Adipose tissue (tissue), 3 donors: ENCODE data around the gene POC1A. TPM values are rescaled to one million over a fixed set of nuclear protein-coding genes. Genes with fewer than 3 reads are reported as not detected.

Source experiments
- H3K27ac ChIP-seq: one replicate; pipeline ENCODE4 v1.5.1; 2013; ENCODE audit warnings: low read depth, low read length
- WGBS, 3 donors: extraction: QIAGEN DNeasy Blood & Tissue Kit; methylation state at CpG; one replicate each; pipeline ENCODE4 v1.1.7; 2013; 5-methylcytosine and 5-hydroxymethylcytosine counted together
- polyA plus RNA-seq, 3 donors: library from polyadenylated mRNA; stranded (reverse); fragments of 200-250 nt; gene quantifications; one replicate each; pipeline ENCODE4 v1.2.3, GENCODE V29; 2013
- donor health status: healthy with polysubstance abuse.
- donor health status: Bipolar disorder and iron deficiency.
- donor health status: healthy.

The POC1A gene
- polyA plus RNA-seq, 3 donors, result 0.74 to 2.6 (median 0.90) TPM

DNA sequence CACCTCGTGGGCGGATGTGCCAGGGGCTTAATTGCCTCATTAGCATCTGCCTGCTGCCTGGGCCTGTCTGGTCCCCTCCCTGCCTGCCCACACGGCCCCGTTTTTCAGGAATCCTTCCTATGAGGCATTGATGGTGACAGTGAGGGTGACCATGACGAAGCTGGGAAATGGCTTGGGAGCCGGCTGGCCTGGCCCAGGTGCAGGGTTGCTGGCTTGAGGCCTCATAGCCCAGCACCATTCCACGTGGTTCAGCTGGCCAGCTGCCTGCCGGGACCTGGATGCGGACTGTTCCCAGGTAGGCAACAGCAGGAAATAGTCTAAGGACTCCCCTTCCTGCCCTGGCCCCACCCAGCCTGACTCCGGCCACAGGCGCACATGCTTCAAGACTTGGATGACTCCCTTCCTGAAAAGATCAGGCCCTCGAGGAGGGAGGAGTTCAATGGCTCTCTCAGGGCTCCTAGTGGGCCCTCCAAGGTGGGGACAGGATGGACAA is 88.9 kb downstream of the POC1A start:
- no peak overlapping the region for H3K27ac ChIP-seq

DNA sequence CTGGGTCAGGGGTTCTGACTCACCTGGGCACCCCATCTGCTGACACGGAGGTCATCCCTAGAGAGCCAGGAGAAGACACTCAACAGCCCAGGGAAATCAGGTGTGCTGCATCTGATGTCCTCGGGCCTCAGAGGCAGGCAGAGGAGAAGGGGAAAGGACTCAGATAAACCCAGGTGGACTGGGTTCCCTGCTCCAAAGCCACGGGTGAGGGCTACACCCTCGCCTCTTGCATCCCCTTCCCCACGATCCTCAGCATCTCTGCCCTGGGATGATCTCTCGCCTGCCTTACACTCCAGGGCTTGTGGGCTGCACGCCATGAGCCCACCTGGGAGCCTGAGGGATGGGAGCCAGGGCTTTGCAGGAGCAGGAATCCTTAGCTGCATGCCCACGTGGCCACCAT is 89.7 kb downstream of the POC1A start:
- 89 to 94% (median 90%) methylated on average over 8 of the region's 8 CpGs for WGBS, 3 donors
- no peak overlapping the region for H3K27ac ChIP-seq

More for the DNA sequence above, 88.9 kb downstream of the POC1A start:
- 53 to 67% (median 61%) methylated on average over 12 of the region's 12 CpGs for WGBS, 3 donors

DNA sequence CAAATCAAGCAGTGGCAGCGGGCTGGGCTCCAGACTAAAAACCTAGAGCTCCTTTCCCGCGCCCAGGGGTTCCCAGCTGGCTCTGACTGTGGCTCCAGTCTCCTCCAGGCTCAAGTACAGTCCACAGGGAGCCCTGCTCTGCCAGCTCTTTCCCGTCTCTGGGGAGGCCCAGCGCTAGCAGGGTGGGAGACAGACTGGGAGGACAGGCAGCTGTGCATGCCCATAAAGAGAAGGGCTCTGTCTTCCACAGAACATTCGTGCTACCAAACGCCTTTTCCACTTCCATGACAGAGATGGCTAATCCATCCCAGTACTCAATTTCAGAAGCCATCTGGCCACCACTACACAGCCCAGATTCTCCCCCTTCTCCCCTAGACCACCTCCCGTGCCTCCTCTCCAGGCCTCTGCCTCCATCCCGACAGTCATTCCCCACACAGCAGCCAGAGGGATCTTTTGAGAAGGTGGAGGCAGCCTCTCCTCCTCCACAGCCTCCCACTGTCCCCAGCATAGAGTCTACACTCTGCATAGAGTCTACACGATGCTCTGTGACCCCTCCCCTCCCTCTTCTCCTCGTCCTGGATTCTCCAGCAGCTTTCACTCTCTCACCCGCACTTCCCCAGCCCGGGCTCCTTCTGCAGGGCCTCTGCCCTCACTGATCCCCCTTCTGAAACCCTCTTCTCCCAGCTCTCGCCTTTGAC is 91.0 kb downstream of the POC1A start:
- no peak overlapping the region for H3K27ac ChIP-seq
- WGBS, 3 donors, result 75 to 80% (median 79%) methylated on average over 14 of the region's 14 CpGs

DNA sequence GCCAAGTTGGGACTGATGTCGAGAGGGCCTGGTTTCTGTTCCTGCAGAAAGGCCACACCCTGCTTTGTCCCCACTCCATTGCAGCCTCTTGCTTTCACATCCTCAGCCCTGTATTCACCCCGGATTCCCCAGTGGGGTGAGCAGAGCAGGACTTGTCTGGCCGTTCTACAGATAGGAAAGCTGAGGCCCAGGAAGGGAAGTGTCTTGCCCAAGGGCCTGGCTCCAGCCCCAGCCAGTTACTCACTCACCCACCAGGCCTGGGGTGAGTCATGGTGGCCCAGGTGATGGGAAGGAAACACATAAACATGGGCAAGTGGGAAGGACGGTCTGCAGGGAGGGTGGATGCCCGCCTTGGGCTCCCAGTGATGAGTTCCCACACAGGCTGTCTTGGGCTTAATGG is 91.7 kb downstream of the POC1A start:
- H3K27ac ChIP-seq, result no peak overlapping the region
- WGBS, 3 donors, result 49 to 66% (median 52%) methylated on average over 5 of the region's 5 CpGs

DNA sequence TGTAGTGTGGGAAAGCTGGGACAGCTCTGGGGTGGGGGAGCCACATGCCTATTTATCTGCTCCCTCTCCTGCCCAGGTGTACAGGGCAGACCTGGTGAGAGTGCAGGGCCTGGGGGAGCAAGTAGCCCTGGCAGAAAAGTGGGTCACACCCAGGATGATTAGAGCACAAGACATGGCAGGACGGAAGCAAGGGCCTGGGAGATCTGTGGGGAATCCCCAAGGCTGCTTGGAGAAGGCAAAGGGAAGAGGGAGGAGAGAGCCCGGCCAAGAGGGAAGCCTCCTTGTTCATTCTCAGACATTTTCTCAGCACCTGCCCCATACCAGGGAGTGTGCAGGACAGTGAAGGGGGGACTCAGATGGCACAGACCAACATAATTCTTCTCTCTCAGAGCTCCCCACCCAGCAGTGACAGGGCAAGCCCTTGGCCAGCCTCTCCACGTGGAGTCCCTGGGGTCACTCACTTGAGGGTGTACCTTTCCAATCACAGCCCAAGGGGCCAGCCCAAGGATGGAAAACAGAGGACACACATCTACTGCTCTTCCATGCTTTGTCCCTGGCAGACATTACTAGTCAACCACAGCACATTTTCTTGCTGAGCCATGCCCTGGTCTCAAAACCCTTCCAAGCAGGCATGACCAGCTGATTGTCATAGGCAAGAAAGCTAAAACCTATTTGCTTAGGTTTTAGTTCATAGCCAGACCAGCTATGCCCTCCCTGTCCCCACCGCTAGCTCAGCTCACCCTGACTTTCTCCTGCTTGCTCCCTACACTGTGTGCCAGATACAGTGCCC is 92.9 kb downstream of the POC1A start:
- whole genome bisulfite sequencing, 3 donors, result 77 to 81% (median 79%) methylated on average over 4 of the region's 4 CpGs
- no peak overlapping the region for H3K27ac ChIP-seq

DNA sequence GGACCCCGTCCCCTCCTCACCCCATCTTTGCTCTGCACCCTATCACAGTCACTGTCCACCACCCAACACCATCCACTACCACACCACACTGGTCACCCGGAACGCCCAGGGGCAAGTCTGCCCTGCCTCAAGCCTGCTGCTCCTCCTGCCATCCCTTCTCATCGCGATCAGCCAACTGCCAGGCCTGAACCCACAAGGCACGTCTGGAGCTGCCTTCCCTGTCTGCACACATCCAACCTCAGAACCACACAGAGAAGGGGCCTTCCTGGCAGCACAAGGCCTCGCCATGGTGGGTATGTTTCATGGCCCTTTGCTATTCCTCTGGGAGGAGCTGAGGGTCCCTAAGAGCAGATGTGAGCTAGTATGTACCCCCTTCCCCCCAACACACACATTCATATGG is 94.4 kb downstream of the POC1A start:
- H3K27ac ChIP-seq, result no peak overlapping the region
- WGBS, 3 donors, result 88 to 92% (median 91%) methylated on average over 7 of the region's 7 CpGs

DNA sequence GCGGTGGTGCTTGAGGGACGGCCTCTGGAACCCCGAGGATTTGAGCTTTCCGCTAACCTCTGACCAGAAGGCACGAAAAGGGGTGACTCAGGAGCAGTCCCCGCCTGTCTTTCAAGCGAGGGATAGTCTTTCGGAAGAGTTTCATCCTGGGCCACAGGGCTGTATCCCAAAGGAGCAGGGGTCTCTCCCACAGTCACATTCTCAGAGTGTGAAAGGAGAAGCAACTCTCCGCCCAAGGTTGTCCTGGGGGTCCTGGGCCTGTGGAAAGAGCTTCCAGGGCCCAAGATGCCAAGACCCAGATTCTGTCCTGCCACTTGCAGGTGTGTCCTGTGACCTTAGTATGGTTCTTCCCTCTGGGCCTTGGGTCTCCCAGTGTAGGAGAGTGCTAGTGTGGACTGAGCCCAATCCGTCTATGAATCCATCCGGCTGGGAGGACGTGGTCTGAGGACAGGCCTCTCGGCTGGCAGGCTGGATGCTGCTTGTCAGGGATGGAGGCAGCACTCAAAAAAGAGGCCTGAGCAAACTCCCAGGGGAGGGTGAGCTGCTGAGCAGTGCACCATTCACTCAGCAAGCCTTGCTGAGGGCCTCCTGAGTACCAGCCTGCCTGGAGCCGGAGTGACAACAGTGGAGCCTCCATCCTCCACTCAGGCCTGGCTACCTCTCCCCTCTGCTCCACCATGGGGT is 96.3 kb downstream of the POC1A start:
- 60 to 69% (median 67%) methylated on average over 14 of the region's 14 CpGs for WGBS, 3 donors

DNA sequence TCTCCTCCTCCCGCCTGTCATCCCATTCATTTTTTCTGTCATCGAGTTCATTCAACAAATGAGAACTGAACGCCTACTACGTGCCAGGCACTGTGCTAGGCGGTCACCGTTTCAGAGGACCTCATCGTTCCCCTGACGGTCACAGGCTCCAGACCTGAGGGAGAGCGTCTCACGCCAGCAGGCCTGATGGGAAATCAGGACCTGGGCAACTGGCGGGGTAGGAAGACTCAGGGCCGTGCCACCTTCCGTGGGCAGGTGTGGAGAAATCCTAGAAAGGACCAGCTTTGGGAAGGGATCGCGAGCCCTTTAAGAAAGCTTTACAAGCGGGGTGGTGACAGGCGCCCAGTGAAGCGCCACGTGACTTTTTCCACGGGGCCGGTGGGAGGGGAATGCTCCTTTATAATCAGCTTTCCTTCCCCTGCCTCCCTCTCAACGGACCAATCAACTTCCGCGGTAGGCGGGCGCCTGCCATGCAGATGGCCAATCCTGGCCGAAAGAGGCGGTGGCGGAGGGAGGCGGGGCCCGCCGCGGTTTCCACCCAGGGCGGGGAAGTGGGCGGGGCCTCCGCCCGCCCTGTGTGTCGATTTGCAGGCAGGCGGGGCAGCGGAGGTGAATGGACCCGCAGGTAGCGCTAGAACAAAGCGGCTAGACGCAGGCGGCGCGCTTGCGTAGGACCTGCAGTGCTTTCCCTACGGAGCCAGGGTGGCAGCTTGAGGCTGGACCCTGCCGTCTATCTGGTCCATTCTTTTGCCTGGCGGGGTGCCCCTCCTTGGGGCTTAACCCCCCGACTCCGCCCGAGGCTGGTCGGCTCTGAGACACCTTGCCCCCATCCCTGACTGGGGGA is 97.0 kb downstream of the POC1A start:
- WGBS, 3 donors, result 0 to 1% (median 1%) methylated on average over 55 of the region's 55 CpGs

More for the DNA sequence above, 96.3 kb downstream of the POC1A start:
- H3K27ac ChIP-seq, result no peak overlapping the region

DNA sequence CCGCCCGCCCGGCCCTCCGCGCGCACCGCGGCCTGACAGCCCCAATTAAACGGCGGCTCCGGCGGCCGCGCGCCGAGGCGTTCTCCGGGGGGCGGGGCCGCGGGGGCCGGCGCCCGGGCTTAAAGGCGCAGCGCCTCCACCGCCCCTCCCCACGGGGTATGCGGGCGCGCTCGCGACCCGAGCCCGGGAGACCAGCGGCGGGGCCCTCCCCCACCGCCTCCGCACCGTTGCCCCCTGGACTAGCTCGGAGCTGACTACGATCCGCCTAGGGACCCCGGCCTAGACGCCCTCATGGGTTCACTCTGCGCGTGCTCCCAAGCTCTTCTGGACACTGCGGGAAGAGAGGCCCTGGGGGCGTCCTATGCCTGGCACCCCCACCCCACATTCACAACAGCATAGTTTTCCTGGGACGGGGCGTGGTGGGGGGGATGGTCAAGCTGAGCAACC is 97.7 kb downstream of the POC1A start, which contains the start of gene DUSP7:
DUSP7 (minus strand) TSS at position 51 of the 447 bp plus-strand sequence. CDS start 205 bp downstream, outside the sequence.
- H3K27ac ChIP-seq, result peak within 1 kb of the TSS; percentile 48
- WGBS, 3 donors, result 0 to 1% (median 0%) methylated on average over 30 to 51 of the region's 51 CpGs

More for the DNA sequence above, 97.0 kb downstream of the POC1A start:
- peak overlapping the region; percentile 48 for H3K27ac ChIP-seq

DNA sequence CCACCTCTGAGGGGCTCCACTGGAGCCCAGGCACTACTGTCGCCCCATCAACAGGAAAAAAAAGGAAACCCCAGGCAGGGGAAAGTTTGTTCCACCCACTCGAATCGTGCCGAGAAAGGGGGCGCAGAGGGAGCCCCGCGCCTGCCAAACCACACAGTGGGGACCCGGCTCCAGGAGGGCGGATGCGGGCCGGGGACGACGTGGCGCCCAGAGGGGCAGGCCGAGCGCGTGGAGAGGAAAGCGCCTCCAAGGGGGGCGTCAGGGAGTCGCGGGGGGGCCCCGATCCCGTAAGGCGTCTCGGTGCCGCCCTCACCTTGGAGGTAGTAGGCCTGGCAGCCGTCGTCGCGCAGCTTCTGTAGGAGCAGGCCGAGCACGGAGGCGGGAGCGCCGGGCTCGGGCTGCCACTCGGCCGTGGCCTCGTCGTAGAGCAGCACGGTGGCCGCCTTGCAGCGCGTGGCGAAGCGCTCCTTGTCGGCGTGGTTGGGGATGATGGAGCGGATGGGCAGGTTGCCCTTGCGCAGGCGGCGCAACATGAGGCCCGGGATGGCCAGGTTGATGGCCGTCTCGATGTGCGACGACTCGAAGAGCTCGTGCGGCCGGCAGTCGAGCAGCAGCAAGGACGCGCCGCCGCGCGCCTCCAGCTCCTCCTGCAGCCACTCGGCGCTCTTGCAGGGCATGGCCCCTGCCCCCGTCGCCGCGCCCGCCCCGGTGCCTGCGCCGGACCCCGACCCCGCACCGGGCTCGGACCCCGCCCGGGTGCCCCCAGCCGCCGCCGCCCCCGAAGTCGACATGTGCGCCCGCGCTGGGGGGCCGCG is 98.5 kb downstream of the POC1A start:
- H3K27ac ChIP-seq, result no peak overlapping the region
- WGBS, 3 donors, result 1% methylated on average over 78 to 94 of the region's 94 CpGs

DNA sequence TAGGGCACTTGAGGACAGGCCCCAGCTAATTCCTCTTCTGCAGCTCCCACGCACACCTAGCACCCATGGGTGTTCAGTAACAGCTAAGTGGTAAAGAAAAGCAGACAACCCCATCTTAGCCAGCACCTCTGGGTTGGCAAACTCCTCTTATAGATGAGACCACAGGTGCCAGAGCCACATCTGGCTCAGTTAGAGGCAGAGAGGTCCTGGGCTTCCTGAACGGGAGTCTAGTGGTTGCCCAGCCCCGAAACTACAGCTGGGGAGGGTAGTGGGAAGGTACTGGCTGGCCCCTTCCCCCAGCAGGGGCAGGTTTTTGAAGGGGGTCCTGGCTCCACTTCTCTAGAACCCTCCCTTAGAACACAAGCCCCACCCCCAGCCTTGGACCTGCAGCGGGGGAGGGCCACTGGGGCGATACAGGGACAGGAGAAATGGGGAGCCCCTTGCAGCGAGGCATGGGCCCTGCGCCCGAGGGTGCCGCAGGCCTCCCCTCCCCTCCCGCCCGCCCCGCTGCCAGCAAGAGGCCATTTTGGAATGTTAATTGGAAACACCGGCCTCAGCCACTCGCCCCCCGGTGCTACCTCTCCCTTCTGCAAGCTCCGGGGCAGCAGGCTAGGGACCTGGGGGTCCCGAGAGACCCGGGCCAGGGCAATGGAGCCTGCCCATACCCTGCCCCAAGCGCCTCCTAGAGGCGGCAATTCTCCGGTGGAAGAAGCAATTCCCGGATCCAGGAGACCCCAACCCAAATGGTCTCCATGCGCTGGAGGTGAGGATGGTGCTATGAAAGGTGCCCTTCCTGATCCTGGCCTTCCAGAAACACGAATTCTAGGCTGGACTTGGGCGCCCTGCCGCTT is 99.3 kb downstream of the POC1A start:
- 5 to 19% (median 7%) methylated on average over 21 to 26 of the region's 26 CpGs for WGBS, 3 donors

DNA sequence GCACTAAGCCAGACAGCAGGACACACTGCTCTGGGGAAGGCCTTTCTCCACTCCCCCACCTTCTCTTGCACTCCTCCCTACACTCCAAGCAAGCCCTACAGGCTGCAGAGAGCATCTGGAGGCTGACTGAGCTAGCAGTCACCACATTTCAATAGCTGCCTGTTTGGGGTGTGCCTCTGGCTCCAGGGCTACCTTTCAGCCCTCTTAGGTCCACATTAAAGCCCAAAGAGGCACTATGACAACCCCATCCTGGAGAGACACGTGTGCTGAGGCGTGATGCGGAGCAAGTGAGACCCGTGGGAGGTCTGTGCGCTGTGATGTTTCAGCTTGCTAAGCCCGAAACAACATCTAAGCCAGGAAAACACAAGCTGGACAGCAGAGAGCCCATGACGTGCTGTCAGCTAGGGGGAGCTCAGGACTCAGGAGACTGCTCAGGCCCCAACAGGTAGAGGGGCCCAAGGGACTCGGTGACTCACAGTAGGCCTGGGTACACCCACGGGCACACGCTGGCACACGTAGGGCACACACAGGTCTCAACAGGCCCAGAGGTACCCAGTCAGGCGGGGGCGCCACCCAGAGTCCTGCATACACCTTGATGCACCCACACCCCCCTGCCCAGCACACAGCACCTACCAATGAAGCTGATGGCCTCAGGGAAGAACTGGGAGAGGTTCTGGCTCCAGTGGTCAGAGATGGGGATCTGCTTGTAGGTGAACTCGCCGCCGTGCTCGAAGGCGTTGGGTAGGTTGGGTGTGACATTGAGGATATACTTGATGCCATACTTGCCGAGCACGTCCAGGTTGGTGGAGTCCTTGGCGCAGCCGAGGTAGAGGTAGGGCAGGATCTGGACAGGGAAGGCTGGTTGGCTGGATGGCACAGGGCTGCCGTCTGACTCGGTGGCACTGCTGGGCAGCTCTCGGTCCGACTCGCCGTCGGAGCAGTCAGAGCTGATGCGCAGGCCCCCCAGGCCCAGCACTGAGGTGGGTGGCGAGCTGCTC is 100.6 kb downstream of the POC1A start:
- 65 to 88% (median 70%) methylated on average over 31 of the region's 31 CpGs for WGBS, 3 donors
- no peak overlapping the region for H3K27ac ChIP-seq

More for the DNA sequence above, 99.3 kb downstream of the POC1A start:
- no peak overlapping the region for H3K27ac ChIP-seq

DNA sequence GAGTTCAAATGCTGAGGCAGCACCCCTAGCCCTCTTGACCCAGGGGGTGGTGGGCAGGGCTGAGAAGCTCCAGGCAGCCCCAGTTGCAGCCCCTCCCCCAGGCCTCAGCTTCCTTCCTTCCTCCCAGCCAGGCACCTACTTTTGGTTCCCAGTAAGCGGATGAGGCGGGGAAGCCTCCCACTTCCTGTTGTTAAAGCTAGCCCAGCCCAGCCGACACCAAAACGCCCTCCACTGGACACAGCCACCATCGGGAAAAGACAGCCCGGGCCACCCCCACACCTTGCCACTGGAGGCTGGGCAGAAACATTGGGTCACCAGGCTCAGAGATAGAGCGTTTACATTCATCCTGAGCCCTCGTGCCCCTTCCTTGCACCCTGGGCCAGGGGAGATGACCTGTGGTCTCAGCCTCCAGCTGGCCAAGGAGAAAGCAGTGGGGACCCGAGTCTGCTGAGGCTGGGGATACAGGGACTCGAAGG is 101.4 kb downstream of the POC1A start:
- WGBS, 3 donors, result 3 to 45% (median 7%) methylated on average over 10 of the region's 10 CpGs
- no peak overlapping the region for H3K27ac ChIP-seq

DNA sequence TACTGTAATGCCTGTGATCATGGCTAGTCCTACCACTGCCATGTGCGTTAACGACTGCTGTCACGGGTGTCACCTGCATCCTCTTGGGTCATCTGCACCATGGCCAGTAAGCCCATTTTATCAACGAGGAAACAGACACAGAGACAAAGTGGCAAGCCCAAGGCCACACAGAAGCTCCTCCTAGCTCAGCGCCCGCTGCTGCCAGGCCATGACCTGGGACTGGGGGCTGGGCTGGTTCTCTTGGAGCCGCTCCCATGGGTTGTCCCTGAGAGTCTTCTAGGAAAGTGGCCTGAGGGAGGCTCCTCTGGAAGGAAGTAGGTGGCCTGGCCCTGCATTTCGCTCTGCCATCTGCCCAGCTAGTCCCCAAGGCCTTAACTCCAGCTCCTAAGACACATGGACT is 102.8 kb downstream of the POC1A start:
- H3K27ac ChIP-seq, result no peak overlapping the region
- 66 to 67% (median 66%) methylated on average over 8 of the region's 8 CpGs for WGBS, 3 donors

DNA sequence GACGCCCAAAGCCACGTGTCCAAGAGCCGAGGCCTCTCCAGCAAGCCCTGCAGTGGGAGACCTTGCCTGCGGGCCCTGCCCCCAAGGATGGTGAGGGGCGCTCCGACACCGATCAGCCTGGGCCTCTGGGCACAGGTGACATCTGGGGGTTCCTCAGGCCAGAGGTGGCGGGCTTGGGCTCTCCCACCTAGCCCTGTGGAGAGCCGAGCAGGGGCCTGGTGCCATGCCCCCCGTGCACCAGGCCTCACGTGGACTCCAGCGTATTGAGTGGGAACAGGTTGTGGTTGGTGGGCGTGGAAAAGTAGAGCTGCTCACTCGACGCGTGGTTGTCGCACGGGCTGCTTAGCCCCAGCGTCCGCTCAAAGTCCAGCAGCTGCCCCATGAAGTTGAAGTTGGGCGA is 103.7 kb downstream of the POC1A start:
- H3K27ac ChIP-seq, result no peak overlapping the region
- 85 to 92% (median 89%) methylated on average over 21 of the region's 21 CpGs for WGBS, 3 donors
